Osteoblast (primary cell): ENCODE measurements around the gene PPP1R8. TPM values are rescaled to one million over a fixed set of nuclear protein-coding genes. Genes with fewer than 3 reads are reported as not detected.

Experiments
- DNase-seq: peaks from one replicate; pipeline ENCODE4 v3.0.0; 2011; ENCODE audit warnings: low spot score, mixed read lengths; ENCODE audit not compliant: insufficient read length; ENCODE audit errors: missing footprints
- H2AFZ ChIP-seq: 2 replicates; pipeline ENCODE4 v1.6.0; 2011; ENCODE audit warnings: mild to moderate bottlenecking, low read length
- H3K27ac ChIP-seq: 2 replicates; pipeline ENCODE4 v1.5.1; 2011; ENCODE audit warnings: mild to moderate bottlenecking, low read depth, low read length, moderate library complexity
- H3K27me3 ChIP-seq: 2 replicates; pipeline ENCODE4 v1.6.0; 2012; ENCODE audit warnings: mild to moderate bottlenecking, control low read depth, inconsistent platforms, low read length, moderate library complexity; ENCODE audit not compliant: insufficient read depth
- H3K36me3 ChIP-seq: 2 replicates; pipeline ENCODE4 v1.5.1; 2011; ENCODE audit warnings: mild to moderate bottlenecking, low read length, control low read depth, moderate library complexity; ENCODE audit not compliant: insufficient read depth
- H3K4me1 ChIP-seq: 2 replicates; pipeline ENCODE4 v1.5.1; 2011; ENCODE audit warnings: mild to moderate bottlenecking, low read length, control low read depth, moderate library complexity; ENCODE audit not compliant: insufficient read depth
- H3K4me2 ChIP-seq: 2 replicates; pipeline ENCODE4 v1.6.0; 2011; ENCODE audit warnings: mild to moderate bottlenecking, low read length; ENCODE audit not compliant: insufficient read depth
- H3K4me3 ChIP-seq: fragments of 200-600 bp; sonication (generic); 3 replicates; pipeline ENCODE4 v1.5.1; 2012; ENCODE audit warnings: mild to moderate bottlenecking, low read length, inconsistent platforms; ENCODE audit not compliant: insufficient read depth
- H3K79me2 ChIP-seq: 2 replicates; pipeline ENCODE4 v1.6.0; 2012; ENCODE audit warnings: mild to moderate bottlenecking, low read length, control low read depth, inconsistent platforms; ENCODE audit not compliant: insufficient read depth
- H3K9me3 ChIP-seq: 2 replicates; pipeline ENCODE4 v1.5.1; 2011; ENCODE audit warnings: low read depth, low read length, control low read depth
- H4K20me1 ChIP-seq: 2 replicates; pipeline ENCODE4 v1.6.0; 2012; ENCODE audit warnings: mild to moderate bottlenecking, low read length, control low read depth; ENCODE audit not compliant: insufficient read depth
- total RNA-seq: library from RNA; depleted of rRNA; stranded (reverse); fragments of >200 nt; gene quantifications from 2 replicates; pipeline ENCODE4 v1.2.3, GENCODE V29; 2012
- TF ChIP-seq, protein P1 (sequence below): IDR thresholded peaks from 2 replicates; pipeline ENCODE4 v1.5.1; 2011; ENCODE audit warnings: mild to moderate bottlenecking, low read depth, low read length, moderate library complexity; ENCODE audit errors: extremely low read depth

The PPP1R8 gene
- total RNA-seq, 1 donor = 29.7 TPM

DNA sequence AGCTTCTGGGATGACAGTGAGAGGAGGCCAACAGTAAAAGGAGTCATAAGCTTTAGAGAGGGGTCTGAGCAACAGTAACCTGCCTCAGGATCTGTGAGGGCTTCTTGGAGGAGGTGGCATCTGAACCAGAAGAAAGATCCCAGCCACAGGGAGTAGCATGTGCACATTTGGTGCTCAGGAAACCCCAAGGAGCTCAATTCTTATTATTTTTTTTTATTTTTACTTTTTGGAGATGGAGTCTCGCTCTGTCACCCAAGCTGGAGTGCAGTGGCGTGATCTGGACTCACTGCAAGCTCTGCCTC, 46.5 kb downstream of the PPP1R8 start:
- Histone ChIP-seq H3K9me3 (no peaks in the 10 kb centered on the region), H3K27ac (no peak overlapping the region), H3K4me1 (peaks cover 11% of the 10 kb centered on the region), H3K27me3 (no peaks in the 10 kb centered on the region), H3K36me3 (no peaks in the 10 kb centered on the region), H3K4me3 (no peak overlapping the region), H2AFZ (no peak overlapping the region), H3K79me2 (peaks cover 6% of the 10 kb centered on the region), H4K20me1 (no peaks in the 10 kb centered on the region), H3K4me2 (no peak overlapping the region)
- no peak for DNase-seq
- TF ChIP-seq, protein P1, sequence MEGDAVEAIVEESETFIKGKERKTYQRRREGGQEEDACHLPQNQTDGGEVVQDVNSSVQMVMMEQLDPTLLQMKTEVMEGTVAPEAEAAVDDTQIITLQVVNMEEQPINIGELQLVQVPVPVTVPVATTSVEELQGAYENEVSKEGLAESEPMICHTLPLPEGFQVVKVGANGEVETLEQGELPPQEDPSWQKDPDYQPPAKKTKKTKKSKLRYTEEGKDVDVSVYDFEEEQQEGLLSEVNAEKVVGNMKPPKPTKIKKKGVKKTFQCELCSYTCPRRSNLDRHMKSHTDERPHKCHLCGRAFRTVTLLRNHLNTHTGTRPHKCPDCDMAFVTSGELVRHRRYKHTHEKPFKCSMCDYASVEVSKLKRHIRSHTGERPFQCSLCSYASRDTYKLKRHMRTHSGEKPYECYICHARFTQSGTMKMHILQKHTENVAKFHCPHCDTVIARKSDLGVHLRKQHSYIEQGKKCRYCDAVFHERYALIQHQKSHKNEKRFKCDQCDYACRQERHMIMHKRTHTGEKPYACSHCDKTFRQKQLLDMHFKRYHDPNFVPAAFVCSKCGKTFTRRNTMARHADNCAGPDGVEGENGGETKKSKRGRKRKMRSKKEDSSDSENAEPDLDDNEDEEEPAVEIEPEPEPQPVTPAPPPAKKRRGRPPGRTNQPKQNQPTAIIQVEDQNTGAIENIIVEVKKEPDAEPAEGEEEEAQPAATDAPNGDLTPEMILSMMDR = no peak

DNA sequence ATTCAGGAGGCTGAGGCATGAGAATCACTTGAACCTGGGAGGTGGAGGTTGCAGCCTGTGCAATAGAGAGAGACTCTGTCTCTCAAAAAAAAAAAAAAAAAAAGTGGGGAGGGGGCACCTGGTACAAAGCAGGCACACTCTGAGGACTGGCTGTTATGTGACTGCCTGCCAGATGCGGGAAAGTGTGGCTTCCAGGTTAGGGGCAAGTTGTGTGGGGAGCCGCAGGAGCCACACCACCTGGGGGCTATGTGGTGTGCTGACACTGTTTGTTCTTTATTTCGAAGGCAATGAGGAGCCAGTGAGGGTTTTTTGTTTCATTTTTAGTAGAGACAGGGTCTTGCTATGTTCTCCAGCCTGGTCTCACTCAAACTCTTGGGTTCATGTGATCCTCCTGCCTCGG, 47.5 kb downstream of the PPP1R8 start:
- Histone ChIP-seq H4K20me1 (no peaks in the 10 kb centered on the region), H3K27ac (no peak overlapping the region), H3K27me3 (no peaks in the 10 kb centered on the region), H3K9me3 (no peaks in the 10 kb centered on the region), H3K4me1 (peaks cover 6% of the 10 kb centered on the region), H2AFZ (no peak overlapping the region), H3K36me3 (no peaks in the 10 kb centered on the region), H3K4me2 (no peak overlapping the region), H3K79me2 (peaks cover 6% of the 10 kb centered on the region), H3K4me3 (no peak overlapping the region)
- TF ChIP-seq, protein P1 = no peak
- DNase-seq = no peak

DNA sequence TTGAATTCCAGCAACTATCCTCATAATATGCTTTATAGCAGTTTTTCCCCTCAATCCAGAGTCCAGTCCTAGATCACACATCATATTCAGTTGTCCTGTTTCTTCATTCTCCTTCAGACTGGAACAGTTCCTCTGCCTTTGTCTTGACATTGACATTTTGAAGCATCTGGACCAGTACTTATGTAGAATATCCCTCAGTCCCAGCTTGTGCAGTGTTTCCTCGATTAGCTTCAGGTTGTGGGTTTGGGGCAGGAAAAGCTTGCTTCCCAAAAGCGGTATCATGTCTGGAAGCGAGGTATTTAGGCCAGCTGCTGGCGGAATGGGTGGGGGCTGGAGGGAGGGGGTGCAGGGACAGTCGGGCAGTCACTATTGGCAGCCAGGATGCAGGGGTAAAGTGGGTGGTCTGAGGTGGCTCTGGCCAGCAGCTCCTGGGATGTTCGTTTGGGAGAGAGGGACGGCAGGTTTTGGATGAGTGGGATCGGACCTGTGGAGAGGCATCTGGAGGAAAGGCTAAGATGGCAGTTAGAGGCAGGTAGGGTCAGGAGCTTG, 48.3 kb downstream of the PPP1R8 start:
- peaks cover 2% of the 10 kb centered on the region for H3K4me1 ChIP-seq
- no peaks in the 10 kb centered on the region for H4K20me1 ChIP-seq
- H3K4me3 ChIP-seq = no peak overlapping the region
- no peak overlapping the region for H3K4me2 ChIP-seq
- H3K36me3 ChIP-seq = no peaks in the 10 kb centered on the region
- H3K9me3 ChIP-seq = no peaks in the 10 kb centered on the region
- H2AFZ ChIP-seq = no peak overlapping the region
- no peak overlapping the region for H3K27ac ChIP-seq
- H3K27me3 ChIP-seq = no peaks in the 10 kb centered on the region
- DNase-seq = no peak
- H3K79me2 ChIP-seq = peaks cover 4% of the 10 kb centered on the region
- TF ChIP-seq, protein P1 = no peak

DNA sequence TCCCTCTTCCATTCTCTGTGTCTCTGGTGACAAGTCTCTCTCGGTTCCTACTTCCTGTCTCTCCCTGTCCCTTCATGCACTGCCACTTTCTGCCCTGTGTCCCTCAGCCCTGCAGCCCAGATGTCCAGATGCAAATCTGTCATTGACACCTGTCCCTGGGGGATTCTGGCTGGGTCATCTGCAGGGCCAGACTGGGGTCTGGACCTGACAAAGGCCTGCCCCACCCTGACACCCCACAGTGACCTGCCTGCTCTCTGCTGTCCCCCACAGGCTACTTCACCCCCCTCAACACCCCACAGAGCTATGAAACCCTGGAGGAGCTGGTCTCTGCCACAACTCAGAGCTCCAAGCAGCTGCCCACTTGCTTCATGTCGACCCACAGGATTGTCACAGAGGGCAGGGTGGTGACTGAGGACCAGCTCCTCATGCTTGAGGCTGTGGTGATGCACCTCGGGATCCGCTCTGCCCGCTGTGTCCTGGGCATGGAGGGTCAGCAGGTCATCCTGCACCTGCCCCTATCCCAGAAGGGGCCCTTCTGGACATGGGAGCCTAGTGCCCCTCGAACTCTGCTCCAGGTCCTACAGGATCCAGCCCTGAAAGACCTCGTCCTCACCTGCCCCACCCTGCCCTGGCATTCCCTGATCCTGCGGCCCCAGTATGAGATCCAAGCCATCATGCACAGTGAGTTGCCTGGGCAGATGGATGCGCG, 48.9 kb downstream of the PPP1R8 start:
- H3K4me1 ChIP-seq = peaks cover 2% of the 10 kb centered on the region
- DNase-seq = peak; percentile 58
- no peak overlapping the region for H2AFZ ChIP-seq
- H3K9me3 ChIP-seq = no peaks in the 10 kb centered on the region
- H3K79me2 ChIP-seq = peaks cover 4% of the 10 kb centered on the region
- TF ChIP-seq, protein P1 = no peak
- H3K4me3 ChIP-seq = no peak overlapping the region
- no peaks in the 10 kb centered on the region for H4K20me1 ChIP-seq
- H3K27ac ChIP-seq = no peak overlapping the region
- no peaks in the 10 kb centered on the region for H3K36me3 ChIP-seq
- H3K4me2 ChIP-seq = no peak overlapping the region
- H3K27me3 ChIP-seq = no peaks in the 10 kb centered on the region
